Vagina (tissue), 2 donors: ENCODE results near the gene SLC26A11.

ENCODE experiments used
- CTCF ChIP-seq, 3 experiments: fragments of 450-650 bp in 2 of 3; fragments of 200-600 bp in 1 of 3; sonication (generic) in 1 of 3; IDR thresholded peaks; one replicate each; pipeline ENCODE4 v1.5.1; 2017 to 2019; ENCODE audit warnings: antibody characterized with exemption in 3 of 3, mild to moderate bottlenecking in 2 of 3, moderate library complexity in 2 of 3
- POLR2A ChIP-seq, 2 donors: fragments of 450-650 bp; IDR thresholded peaks; one replicate each; pipeline ENCODE4 v1.6.1; 2017; ENCODE audit warnings: antibody characterized with exemption in 2 of 2, mild to moderate bottlenecking in 2 of 2, moderate library complexity in 2 of 2
- POLR2AphosphoS5 ChIP-seq, 2 donors: sonication (generic); formaldehyde crosslinking; IDR thresholded peaks; one replicate each; pipeline ENCODE4 v1.9.0; 2017; ENCODE audit warnings: antibody characterized with exemption in 2 of 2, mild to moderate bottlenecking in 2 of 2, low read depth in 1 of 2; ENCODE audit not compliant: insufficient read depth in 1 of 2

GRCh38 chr17:80242505-80242904, 22.3 kb downstream of the SLC26A11 start:
- TF ChIP-seq POLR2A (IDR thresholded peaks at IDR 0.05): no peak
- TF ChIP-seq CTCF (IDR thresholded peaks at IDR 0.05): no peak
- no peak for TF ChIP-seq POLR2AphosphoS5 (IDR thresholded peaks at IDR 0.05; ENCODE audit: insufficient read depth in 1 of 2, low read depth in 1 of 2)
